Naive thymus-derived CD8-positive, alpha-beta T cell (primary cell): ENCODE results near the gene TRAPPC2L. TPM values are rescaled to one million over a fixed set of nuclear protein-coding genes. Genes with fewer than 3 reads are reported as not detected.
"Not testable (repeated sequence)": the region's sequence is repeated elsewhere in the genome, so short reads cannot be mapped to it uniquely, and the experiment has no call there.

Source experiments
- ATAC-seq, 2 donors: fragments of 150-1000 bp; cut with Tn5 transposase in 1 of 2; sonication (Bioruptor Pico), chemical (Tn5 transposase) in 1 of 2; 1 replicate in 1 of 2; 2 replicates in 1 of 2; pipeline ENCODE4 v1.10.0; 2021; ENCODE audit warnings: mild to moderate bottlenecking in 2 of 2, moderate library complexity in 2 of 2
- POLR2A ChIA-PET: fragments of 350-600 bp; sonication (Branson Sonifier 250); formaldehyde crosslinking; loops from one replicate; lab custom pipeline; 2021; ENCODE audit warnings: antibody characterized with exemption; lab: Charles Lee
- DNase-seq, 10 donors: peaks; one replicate each; pipeline versions ENCODE4 v3.0.0 to v3.0.0-alpha.2; 2020 to 2022
- H3K27ac Mint-ChIP-seq, 10 donors: one replicate each; pipeline ENCODE4 v1.8.0; 2020 to 2022; ENCODE audit warnings: mild to moderate bottlenecking in 10 of 10, mixed read lengths in 10 of 10, moderate library complexity in 4 of 10, inconsistent platforms in 1 of 10
- H3K27me3 Mint-ChIP-seq, 5 donors: one replicate each; pipeline ENCODE4 v1.8.0; 2021 to 2022; ENCODE audit warnings: mixed read lengths in 5 of 5
- H3K36me3 Mint-ChIP-seq, 3 donors: one replicate each; pipeline ENCODE4 v1.8.0; 2020 to 2022; ENCODE audit warnings: mixed read lengths in 3 of 3, mild to moderate bottlenecking in 2 of 3, inconsistent platforms in 1 of 3
- H3K4me1 Mint-ChIP-seq, 4 donors: one replicate each; pipeline ENCODE4 v1.8.0; 2021 to 2022; ENCODE audit warnings: mixed read lengths in 4 of 4
- H3K4me3 Mint-ChIP-seq, 10 donors: one replicate each; pipeline ENCODE4 v1.8.0; 2020 to 2022; ENCODE audit warnings: mild to moderate bottlenecking in 10 of 10, mixed read lengths in 10 of 10, moderate library complexity in 6 of 10, inconsistent platforms in 1 of 10
- H3K9me3 Mint-ChIP-seq, 9 donors: one replicate each; pipeline ENCODE4 v1.8.0; 2020 to 2022; ENCODE audit warnings: mixed read lengths in 9 of 9, mild to moderate bottlenecking in 3 of 9, inconsistent platforms in 1 of 9, moderate library complexity in 1 of 9
- polyA plus RNA-seq, 3 donors: library from polyadenylated mRNA; unstranded; fragments of 300-500 nt; fragmentation: Illumina TruSeq; gene quantifications; one replicate each; pipeline ENCODE4 v1.2.3, GENCODE V29; 2021
- total RNA-seq, 8 experiments: library from RNA in 2 of 8; stranded (reverse) in 2 of 8; gene quantifications; one replicate each; pipeline ENCODE4 v1.2.3 and lab custom pipeline; 2021 to 2026

Gene TRAPPC2L
- total and polyA plus RNA-seq, 5 experiments from 2014 or later, result 70.0 to 86.5 (median 81.8) TPM

GRCh38 chr16:88884569-88885271 lies 27.8 kb downstream of the TRAPPC2L start:
- no peak overlapping the region for H3K4me3 Mint-ChIP-seq
- ATAC-seq (no peak), DNase-seq (no peak)
- H3K27me3 Mint-ChIP-seq, result no peaks in the 10 kb centered on the region
- no peak overlapping the region for H3K27ac Mint-ChIP-seq
- no peaks in the 10 kb centered on the region for H3K9me3 Mint-ChIP-seq
- POLR2A ChIA-PET, result no interaction called here
- peaks cover 0 to 7% (median 5%) of the 10 kb centered on the region in 4 donors for H3K4me1 Mint-ChIP-seq
- H3K36me3 Mint-ChIP-seq, result no peaks in the 10 kb centered on the region

DNA sequence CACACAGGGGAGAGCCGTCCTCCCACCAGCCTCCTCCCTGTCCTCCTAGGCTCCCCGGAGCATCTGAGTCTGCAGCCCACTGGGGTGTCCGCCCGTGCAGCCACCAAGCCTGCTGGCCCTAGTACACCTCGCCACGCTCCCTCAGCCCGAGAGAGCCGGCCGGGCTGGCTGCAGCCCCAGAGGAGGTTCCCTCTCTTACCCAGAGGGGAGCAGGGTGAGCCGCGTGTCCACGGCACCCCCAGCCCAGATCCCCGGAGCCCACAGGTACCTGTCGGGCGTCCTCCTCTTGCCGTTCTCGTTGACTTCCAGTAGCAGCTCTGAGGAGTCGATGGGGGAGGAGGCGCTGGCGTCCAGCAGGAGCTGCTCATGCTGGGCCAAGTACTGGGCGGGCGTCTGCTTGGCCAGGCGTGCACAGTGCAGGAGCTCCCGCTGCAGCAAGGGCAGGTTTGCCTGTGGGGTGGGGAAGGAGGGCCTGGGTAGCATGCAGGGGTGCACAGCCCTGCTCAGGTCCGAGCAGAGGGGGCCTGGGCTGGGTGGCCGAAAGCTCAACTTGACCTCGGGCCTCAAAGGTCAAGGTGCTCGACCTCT lies 28.9 kb downstream of the TRAPPC2L start:
- no peaks in the 10 kb centered on the region for H3K9me3 Mint-ChIP-seq
- no peak for DNase-seq
- POLR2A ChIA-PET, result no interaction called here
- H3K4me3 Mint-ChIP-seq, result no peak overlapping the region
- peaks cover 0 to 7% (median 5%) of the 10 kb centered on the region in 4 donors for H3K4me1 Mint-ChIP-seq
- no peak overlapping the region for H3K27ac Mint-ChIP-seq
- no peak for ATAC-seq
- no peaks in the 10 kb centered on the region for H3K27me3 Mint-ChIP-seq
- no peaks in the 10 kb centered on the region for H3K36me3 Mint-ChIP-seq

GRCh38 chr16:88886420-88886844 lies 29.5 kb downstream of the TRAPPC2L start:
- Mint-ChIP-seq H3K9me3 (no peaks in the 10 kb centered on the region), H3K4me3 (no peak overlapping the region), H3K36me3 (no peaks in the 10 kb centered on the region), H3K27ac (no peak overlapping the region), H3K4me1 (peaks cover 0 to 7% (median 5%) of the 10 kb centered on the region in 4 donors), H3K27me3 (no peaks in the 10 kb centered on the region)
- POLR2A ChIA-PET, result no interaction called here
- ATAC-seq, result no peak
- no peak for DNase-seq

GRCh38 chr16:88886845-88887521 lies 30.1 kb downstream of the TRAPPC2L start:
- POLR2A ChIA-PET, result interaction anchor here (0.6 kb wide), 1 partner anchor 29 kb away, joined by 4 read pairs; no protein-coding TSS in a partner anchor
- peaks cover 0 to 6% (median 4%) of the 10 kb centered on the region in 4 donors for H3K4me1 Mint-ChIP-seq
- H3K27me3 Mint-ChIP-seq, result no peaks in the 10 kb centered on the region
- no peak for ATAC-seq
- no peaks in the 10 kb centered on the region for H3K36me3 Mint-ChIP-seq
- H3K9me3 Mint-ChIP-seq, result no peaks in the 10 kb centered on the region
- H3K27ac Mint-ChIP-seq, result no peak overlapping the region
- no peak overlapping the region for H3K4me3 Mint-ChIP-seq
- DNase-seq, result no peak

GRCh38 chr16:88888057-88888456 lies 31.1 kb downstream of the TRAPPC2L start:
- no peaks in the 10 kb centered on the region for H3K9me3 Mint-ChIP-seq
- no peaks in the 10 kb centered on the region for H3K27me3 Mint-ChIP-seq
- peaks cover 0 to 1% (median 0%) of the 10 kb centered on the region in 4 donors for H3K4me1 Mint-ChIP-seq
- DNase-seq, result no peak
- POLR2A ChIA-PET, result no interaction called here
- H3K36me3 Mint-ChIP-seq, result no peaks in the 10 kb centered on the region
- no peak overlapping the region for H3K4me3 Mint-ChIP-seq
- peak overlapping the region in 1 of 10 donors; percentile 29 for H3K27ac Mint-ChIP-seq
- no peak for ATAC-seq

- POLR2A ChIA-PET, result no interaction called here
- H3K27ac Mint-ChIP-seq, result no peak overlapping the region
- H3K36me3 Mint-ChIP-seq, result no peaks in the 10 kb centered on the region
- no peak for ATAC-seq
- H3K27me3 Mint-ChIP-seq, result no peaks in the 10 kb centered on the region
- H3K4me3 Mint-ChIP-seq, result no peak overlapping the region
- DNase-seq, result no peak
- H3K9me3 Mint-ChIP-seq, result no peaks in the 10 kb centered on the region
- H3K4me1 Mint-ChIP-seq, result peaks cover 0 to 1% (median 0%) of the 10 kb centered on the region in 4 donors
Observed at GRCh38 chr16:88888461-88889387, 31.8 kb downstream of the TRAPPC2L start.

- POLR2A ChIA-PET, H3K4me3 Mint-ChIP-seq, H3K36me3 Mint-ChIP-seq, H3K27me3 Mint-ChIP-seq, H3K27ac Mint-ChIP-seq, DNase-seq, H3K4me1 Mint-ChIP-seq, ATAC-seq, H3K9me3 Mint-ChIP-seq: not testable (repeated sequence)
Observed at GRCh38 chr16:88889702-88890352, 32.9 kb downstream of the TRAPPC2L start.

- H3K27ac Mint-ChIP-seq, result no peak overlapping the region
- no peak overlapping the region for H3K4me3 Mint-ChIP-seq
- H3K9me3 Mint-ChIP-seq, result no peaks in the 10 kb centered on the region
- POLR2A ChIA-PET, result no interaction called here
- H3K27me3 Mint-ChIP-seq, result no peaks in the 10 kb centered on the region
- DNase-seq (no peak), ATAC-seq (no peak)
- H3K36me3 Mint-ChIP-seq, result no peaks in the 10 kb centered on the region
- H3K4me1 Mint-ChIP-seq, result peaks cover 0 to 4% (median 2%) of the 10 kb centered on the region in 4 donors
Observed at GRCh38 chr16:88891083-88891482, 34.2 kb downstream of the TRAPPC2L start.

DNA sequence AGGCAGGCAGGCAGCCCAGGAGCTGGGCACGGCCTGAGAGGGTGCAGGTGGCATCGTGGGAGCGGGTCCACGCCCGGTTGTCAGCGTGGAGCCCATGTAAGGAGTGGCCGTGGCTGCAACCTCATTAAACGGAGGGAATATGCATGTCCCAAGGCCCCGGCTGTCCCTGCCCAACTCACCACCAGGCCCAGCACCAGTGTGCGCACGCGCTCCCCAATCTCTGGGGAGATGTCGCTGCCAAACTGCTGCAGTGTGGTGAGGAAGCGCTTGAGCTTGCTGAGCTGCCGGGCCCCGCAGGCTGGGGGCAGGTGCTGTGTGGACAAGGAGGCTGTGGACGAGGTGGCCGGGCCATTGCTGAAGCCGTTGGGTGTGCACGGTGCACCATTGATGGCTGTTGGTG lies 35.1 kb downstream of the TRAPPC2L start:
- Mint-ChIP-seq H3K36me3 (no peaks in the 10 kb centered on the region), H3K4me3 (no peak overlapping the region), H3K4me1 (peaks cover 0 to 4% (median 2%) of the 10 kb centered on the region in 4 donors), H3K9me3 (no peaks in the 10 kb centered on the region), H3K27ac (no peak overlapping the region), H3K27me3 (no peaks in the 10 kb centered on the region)
- DNase-seq, result no peak
- ATAC-seq, result no peak
- POLR2A ChIA-PET, result no interaction called here

GRCh38 chr16:88893127-88893968 lies 36.4 kb downstream of the TRAPPC2L start:
- Mint-ChIP-seq H3K27me3 (no peaks in the 10 kb centered on the region), H3K4me1 (peaks cover 0 to 4% (median 2%) of the 10 kb centered on the region in 4 donors), H3K36me3 (no peaks in the 10 kb centered on the region), H3K27ac (no peak overlapping the region), H3K4me3 (no peak overlapping the region), H3K9me3 (no peaks in the 10 kb centered on the region)
- POLR2A ChIA-PET, result no interaction called here
- ATAC-seq, result no peak
- DNase-seq, result no peak

GRCh38 chr16:88894266-88894665 lies 37.3 kb downstream of the TRAPPC2L start:
- ATAC-seq, result not testable (repeated sequence)

More at GRCh38 chr16:88894266-88894665, 37.3 kb downstream of the TRAPPC2L start:
- DNase-seq, H3K27ac Mint-ChIP-seq, H3K27me3 Mint-ChIP-seq, H3K4me1 Mint-ChIP-seq, POLR2A ChIA-PET, H3K9me3 Mint-ChIP-seq, H3K36me3 Mint-ChIP-seq, H3K4me3 Mint-ChIP-seq: not testable (repeated sequence)
